Measurements from ENCODE around the gene RAD1.

GRCh38 chr5:34858790-34859189 is 56.5 kb downstream of the RAD1 start:
- no peak for TF ChIP-seq POLR2A (IDR thresholded peaks at IDR 0.05)
- TF ChIP-seq, protein P1, sequence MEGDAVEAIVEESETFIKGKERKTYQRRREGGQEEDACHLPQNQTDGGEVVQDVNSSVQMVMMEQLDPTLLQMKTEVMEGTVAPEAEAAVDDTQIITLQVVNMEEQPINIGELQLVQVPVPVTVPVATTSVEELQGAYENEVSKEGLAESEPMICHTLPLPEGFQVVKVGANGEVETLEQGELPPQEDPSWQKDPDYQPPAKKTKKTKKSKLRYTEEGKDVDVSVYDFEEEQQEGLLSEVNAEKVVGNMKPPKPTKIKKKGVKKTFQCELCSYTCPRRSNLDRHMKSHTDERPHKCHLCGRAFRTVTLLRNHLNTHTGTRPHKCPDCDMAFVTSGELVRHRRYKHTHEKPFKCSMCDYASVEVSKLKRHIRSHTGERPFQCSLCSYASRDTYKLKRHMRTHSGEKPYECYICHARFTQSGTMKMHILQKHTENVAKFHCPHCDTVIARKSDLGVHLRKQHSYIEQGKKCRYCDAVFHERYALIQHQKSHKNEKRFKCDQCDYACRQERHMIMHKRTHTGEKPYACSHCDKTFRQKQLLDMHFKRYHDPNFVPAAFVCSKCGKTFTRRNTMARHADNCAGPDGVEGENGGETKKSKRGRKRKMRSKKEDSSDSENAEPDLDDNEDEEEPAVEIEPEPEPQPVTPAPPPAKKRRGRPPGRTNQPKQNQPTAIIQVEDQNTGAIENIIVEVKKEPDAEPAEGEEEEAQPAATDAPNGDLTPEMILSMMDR (IDR thresholded peaks at IDR 0.05) = no peak

Data from heart left ventricle (tissue), 13 donors.